NCI-H226 (cell line): Measurements from ENCODE around the gene PIGZ.

Experiments
- DNase-seq: peaks from one replicate; pipeline ENCODE4 v3.0.0-alpha.2; 2015

PIGZ gene

GRCh38 chr3:197001972-197002700 is 33.5 kb upstream of the PIGZ start:
- no peak for DNase-seq

GRCh38 chr3:197001106-197001971 is 32.7 kb upstream of the PIGZ start:
- no peak for DNase-seq

- DNase-seq = peak; percentile 50
Measured at GRCh38 chr3:197000211-197000610, 31.6 kb upstream of the PIGZ start.

- DNase-seq = no peak
Measured at GRCh38 chr3:196998966-196999760, 30.5 kb upstream of the PIGZ start.

GRCh38 chr3:196997311-196997710 is 28.7 kb upstream of the PIGZ start:
- DNase-seq = no peak

GRCh38 chr3:196996454-196997265 is 28.0 kb upstream of the PIGZ start:
- DNase-seq = no peak

- DNase-seq = no peak
Measured at GRCh38 chr3:196995646-196996355, 27.2 kb upstream of the PIGZ start.

GRCh38 chr3:196995027-196995426 is 26.4 kb upstream of the PIGZ start:
- DNase-seq = no peak

- DNase-seq = no peak
Measured at GRCh38 chr3:196994056-196994455, 25.4 kb upstream of the PIGZ start.

- no peak for DNase-seq
Measured at GRCh38 chr3:196992461-196993065, 23.9 kb upstream of the PIGZ start.

- DNase-seq = no peak
Measured at GRCh38 chr3:196991581-196992460, 23.2 kb upstream of the PIGZ start.

GRCh38 chr3:196990601-196991007 is 22.0 kb upstream of the PIGZ start:
- DNase-seq = no peak

- DNase-seq = no peak
Measured at GRCh38 chr3:196989721-196990262, 21.2 kb upstream of the PIGZ start.

- no peak for DNase-seq
Measured at GRCh38 chr3:196988241-196989029, 19.8 kb upstream of the PIGZ start.

- DNase-seq = no peak
Measured at GRCh38 chr3:196987022-196987421, 18.4 kb upstream of the PIGZ start.

GRCh38 chr3:196985954-196986885 is 17.6 kb upstream of the PIGZ start:
- no peak for DNase-seq

- no peak for DNase-seq
Measured at GRCh38 chr3:196985298-196985697, 16.7 kb upstream of the PIGZ start.

- no peak for DNase-seq
Measured at GRCh38 chr3:196983186-196983585, 14.6 kb upstream of the PIGZ start.
